HG03045 (cell line): ENCODE measurements around the gene IMPDH2.
"Not testable (repeated sequence)": the region's sequence is repeated elsewhere in the genome, so short reads cannot be mapped to it uniquely, and the experiment has no call there.

Source experiments
- ATAC-seq: cut with Tn5 transposase; IDR thresholded peaks from one replicate; pipeline ENCODE4 v1.9.1; 2021; ENCODE audit warnings: mild to moderate bottlenecking, moderate library complexity; ENCODE audit not compliant: unreplicated experiment

Gene IMPDH2

DNA sequence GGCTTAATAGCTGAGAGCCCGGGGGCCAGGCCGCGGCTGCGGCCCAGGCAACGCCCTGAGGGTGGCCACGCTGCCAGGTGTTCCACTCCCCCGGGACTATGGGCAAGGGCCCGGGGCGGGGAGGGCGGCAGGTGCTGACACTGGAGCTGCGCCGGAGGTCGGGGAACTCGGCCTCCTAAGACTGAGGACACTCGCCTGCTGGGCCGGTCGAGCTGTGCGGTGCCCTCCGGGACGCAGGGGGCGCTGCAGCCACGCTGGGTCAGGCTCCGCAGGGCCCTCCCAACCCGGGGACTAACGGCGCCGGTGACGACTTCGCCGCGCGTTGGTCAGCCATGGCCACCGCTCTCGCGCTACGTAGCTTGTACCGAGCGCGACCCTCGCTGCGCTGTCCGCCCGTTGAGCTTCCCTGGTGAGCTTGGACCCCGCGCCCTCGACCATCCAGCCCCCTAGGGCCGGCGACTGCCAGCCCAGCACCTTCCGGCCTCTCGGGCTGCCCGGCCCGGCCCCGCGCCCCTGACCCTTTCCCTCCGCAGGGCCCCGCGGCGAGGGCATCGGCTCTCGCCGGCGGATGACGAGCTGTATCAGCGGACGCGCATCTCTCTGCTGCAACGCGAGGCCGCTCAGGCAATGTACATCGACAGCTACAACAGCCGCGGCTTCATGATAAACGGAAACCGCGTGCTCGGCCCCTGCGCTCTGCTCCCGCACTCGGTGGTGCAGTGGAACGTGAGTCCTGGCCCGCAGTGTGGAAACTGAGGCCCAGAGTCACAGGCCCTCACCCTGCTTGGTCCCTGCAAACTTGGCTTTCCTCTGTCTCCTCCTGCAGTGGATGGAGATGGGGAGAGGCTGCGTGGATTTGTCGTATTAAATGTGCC is 7.1 kb downstream of the IMPDH2 start, which contains the start of gene NDUFAF3:
Gene NDUFAF3, plus strand, starts transcription at position 309 of the 875 bp plus-strand sequence. Its CDS starts 24 bp downstream, at position 333.
- ATAC-seq = peak; percentile 50

DNA sequence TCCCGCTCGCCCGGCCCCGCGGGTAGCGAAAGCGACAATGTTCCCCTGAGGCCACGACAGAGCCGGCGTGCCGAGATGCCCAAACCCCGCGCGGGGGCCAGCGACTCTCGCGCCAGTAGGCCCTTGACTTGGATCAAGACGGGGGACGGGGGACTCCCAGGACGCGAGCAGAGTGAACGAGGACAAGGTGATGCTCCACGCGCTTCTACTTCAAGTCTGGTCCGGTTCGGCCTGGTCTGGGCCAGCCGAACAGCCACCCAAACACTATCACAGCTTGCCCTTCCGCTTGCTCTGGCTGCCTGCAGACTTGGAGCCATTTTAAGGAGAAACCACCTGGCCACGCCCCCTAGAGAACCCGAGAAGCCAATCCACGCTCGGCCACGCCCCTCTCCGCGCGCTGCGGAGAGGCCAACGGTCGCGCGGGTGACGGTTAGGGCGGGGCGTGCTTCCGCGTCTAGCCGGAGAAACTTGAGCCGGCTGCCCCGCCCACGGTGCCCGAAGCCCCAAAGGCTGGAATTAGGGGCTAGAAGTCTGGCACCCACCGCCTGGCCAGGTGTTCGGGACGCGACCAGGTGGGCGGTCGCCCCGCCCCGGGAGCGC is 7.9 kb downstream of the IMPDH2 start:
- ATAC-seq = peak; percentile 54

DNA sequence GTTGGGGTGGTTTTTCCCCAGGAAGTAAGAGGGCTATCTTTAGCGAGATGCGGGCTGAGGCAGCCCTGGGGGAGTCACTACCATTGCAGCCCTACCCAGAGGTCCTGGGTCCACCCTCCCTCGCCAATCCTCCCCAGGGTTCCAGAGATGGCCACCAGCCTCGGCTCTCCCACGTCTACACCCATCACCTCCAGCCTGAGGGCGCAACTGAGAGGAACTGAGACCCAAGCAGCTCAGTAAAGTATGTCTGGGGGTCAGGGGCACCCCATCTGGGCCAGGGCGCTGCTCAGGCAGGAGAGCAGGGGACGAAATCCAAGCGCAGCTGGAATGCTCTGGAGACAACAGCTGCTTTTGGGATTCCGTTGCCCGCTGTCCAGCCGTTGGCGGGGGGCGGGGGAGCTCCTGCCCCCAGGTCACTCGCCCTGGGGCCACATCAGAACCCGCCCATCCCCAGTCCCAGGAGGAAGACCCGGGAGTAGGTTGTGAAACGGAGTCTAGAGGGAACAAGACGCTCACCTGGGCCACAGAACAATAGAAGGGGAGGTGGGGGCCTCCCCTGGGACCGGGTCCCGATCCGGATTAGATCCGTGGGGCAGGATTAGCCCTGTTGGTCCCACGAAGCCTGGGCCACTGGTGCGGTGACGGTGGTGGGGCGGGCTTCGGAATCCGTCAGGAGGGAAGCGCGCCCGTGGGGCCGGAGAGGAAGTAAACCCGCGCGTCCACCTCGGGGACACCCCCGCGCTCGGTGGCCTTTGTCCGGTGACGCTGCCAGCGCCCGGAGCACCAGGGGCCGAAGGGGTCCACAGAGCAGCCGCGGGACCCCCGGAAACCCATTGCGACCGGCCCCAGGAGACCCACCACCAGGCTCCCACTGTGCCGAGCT is 8.6 kb downstream of the IMPDH2 start:
- peak; percentile 6 for ATAC-seq

DNA sequence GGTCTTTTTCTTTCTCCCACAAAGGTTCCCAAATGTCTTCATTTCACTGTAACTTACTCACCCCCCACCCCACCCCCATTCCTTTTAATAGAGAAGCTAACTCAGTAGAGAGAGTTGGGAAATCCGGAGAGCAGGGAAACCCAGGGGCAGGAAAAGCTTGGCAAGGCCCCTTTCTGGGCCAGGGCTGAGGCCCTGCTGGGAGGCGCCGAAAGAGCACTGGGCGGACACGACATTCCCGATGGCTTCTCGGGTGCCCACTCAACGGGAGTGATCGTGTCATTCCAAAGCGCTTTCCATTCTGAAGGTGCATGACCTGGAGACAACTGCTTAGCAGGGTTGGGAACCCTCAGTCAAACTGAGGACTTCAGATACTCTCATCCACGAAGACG is 9.3 kb downstream of the IMPDH2 start:
- ATAC-seq = no peak

DNA sequence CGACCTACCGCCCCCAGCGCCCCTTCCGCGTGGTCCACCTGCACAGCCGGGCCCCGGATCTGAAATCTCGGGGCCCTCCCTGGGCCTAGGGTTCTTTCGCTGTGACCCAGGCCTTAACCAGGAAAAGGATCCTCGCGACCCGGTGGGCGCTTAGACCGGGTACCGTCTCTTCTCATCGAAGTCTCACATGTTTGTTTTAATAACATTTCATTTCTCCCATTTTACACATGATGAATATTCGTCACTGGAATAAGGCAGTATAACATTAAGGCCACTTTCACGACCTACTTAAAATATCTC is 10.5 kb downstream of the IMPDH2 start:
- no peak for ATAC-seq

DNA sequence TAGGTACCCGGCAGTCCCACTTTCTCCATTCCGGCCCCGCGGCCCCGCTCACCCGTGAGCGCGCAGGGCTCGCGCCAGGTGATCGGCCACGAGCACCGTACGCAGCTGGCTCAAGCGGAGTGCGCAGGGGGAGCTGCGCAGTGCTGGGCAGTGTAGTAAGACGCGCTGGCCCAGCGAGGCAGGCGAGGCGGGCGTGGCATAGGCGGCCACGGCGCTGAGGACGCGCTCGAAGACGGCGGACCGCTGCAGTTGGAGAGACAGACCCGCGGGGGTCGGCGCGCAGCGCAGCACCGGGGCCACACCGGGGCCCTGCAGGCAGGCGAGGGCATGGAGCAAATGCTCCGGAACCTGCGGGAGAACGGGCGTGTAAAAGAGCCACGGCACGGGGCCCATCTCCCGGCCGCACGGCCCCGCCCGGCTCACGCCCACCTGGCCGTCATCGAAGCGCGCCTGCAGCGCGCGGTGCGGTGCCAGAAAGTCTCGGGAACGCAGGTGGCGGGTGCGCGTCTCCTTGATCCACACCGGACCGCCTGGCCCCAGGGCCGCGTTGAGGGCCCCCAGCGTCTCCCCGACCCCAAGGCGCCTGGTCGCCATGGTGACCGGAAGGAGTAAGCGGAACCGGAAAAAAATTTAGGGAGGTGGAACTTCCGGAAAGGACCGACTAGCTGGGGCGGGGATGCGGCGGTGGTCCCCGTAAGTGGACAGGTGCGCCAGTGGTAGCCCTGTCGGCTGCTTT is 11.1 kb downstream of the IMPDH2 start, which contains the start of gene DALRD3:
Gene DALRD3, minus strand, starts transcription at position 610 of the 736 bp plus-strand sequence. Its CDS starts 16 bp downstream, at position 594.
- ATAC-seq = no peak

DNA sequence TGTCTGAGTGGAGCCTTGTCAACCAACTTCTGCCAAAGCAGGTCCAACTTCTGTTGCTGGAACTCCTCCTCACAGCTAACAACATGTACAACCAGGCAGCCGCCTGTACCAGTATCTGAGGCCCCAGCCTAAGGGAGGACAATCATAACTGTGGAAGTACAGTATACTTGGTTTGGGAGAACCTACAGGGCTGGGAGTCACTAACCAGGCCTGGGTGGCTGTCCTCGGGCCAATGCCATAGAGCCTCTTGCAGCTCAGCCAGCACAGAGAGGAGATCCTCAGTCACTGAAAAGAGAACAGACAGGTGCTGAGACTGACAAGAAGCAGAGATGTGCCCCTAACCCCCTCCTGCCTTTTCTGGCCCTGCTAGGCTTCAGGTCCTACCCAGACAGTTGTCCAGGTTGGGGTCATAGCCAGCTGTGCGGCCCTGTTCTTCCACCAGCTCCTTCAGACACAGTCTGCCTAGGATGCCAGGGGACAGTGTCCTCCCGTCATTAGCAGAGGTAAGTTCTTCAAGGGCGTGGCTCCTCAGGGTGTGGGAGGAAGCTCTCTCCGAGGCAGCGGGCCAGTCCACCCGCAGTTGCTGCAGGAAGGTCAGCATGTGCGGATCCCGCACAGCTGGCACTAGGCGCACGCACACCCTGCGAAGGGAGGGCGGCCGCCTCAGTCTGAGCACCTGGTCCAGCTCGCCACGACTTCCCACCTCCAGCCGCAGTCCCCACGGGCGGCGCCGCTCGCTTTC is 11.8 kb downstream of the IMPDH2 start:
- ATAC-seq = no peak

DNA sequence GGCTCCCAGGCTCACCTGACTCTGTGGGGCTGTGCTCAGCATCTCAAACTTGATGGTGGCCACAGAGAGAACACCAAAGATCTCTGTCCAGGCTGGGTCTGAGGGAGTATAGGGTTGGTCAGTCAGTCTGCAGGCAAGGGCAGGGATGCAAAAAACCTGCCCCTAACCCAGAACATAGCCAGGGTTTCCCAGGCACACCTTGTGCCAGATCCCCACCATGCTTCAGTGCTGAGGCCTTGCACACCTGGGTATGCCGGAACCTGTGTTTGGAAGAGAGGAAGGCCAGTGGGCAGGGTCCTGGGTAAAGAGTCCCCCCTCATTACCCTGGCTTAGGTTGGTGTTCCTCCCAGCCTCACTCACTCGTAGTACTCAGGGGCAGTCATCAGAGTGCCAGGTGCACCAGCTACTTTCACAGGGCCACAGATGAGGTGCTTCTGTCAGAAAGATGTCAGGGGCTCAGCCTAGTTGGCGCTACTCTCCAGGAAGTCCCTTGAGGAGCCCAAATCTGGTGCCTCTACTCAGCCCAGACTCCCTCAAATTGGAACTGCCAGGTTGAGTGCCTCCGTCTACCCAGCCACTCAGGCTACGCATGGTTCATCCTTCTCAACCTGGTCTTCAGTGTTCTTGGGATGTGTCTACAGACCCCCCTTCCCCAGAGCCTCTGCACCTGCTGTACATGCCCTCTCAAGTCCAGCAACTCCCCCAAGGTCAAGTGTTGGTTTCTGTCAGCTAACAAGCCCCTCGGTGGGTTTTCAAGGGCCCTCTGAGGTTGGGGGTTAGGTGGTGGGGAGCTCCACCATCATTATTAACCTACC is 12.6 kb downstream of the IMPDH2 start:
- ATAC-seq = no peak

DNA sequence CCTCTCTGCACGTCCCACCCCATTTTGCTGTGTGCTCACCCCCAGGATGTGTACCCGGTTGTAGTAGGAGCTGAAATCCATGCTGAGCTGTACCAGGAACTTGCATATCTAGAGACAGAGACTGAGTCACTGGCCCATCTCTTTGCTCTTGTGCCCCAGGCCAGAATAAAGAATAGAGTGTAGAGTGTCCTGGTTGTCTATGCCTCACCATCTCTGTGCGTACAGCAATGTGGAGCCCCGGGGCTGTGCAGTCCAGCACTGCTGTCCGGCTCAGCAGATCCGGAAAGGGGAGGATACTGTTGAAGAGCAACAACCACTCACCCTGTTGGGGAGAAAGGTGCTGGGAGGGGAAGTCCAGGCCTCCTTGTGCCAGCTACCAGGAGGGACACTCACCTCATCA is 13.4 kb downstream of the IMPDH2 start:
- ATAC-seq = no peak

DNA sequence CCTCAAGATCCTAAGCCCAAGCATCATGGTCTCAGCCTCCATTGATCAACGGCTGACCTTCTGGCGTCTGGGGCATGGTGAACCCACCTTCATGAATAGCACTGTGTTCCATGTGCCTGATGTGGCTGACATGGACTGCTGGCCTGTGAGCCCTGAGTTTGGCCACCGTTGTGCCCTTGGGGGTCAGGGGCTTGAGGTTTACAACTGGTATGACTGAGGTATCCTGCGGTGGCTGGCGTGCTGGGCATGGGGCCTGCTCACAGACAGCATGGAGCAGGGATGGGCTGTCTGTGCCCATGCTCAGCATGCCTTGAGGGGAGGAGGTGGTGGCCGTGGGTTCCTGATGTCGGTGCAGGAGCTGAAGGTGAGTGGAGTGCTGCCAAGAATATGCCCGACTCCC is 14.1 kb downstream of the IMPDH2 start:
- ATAC-seq = no peak

DNA sequence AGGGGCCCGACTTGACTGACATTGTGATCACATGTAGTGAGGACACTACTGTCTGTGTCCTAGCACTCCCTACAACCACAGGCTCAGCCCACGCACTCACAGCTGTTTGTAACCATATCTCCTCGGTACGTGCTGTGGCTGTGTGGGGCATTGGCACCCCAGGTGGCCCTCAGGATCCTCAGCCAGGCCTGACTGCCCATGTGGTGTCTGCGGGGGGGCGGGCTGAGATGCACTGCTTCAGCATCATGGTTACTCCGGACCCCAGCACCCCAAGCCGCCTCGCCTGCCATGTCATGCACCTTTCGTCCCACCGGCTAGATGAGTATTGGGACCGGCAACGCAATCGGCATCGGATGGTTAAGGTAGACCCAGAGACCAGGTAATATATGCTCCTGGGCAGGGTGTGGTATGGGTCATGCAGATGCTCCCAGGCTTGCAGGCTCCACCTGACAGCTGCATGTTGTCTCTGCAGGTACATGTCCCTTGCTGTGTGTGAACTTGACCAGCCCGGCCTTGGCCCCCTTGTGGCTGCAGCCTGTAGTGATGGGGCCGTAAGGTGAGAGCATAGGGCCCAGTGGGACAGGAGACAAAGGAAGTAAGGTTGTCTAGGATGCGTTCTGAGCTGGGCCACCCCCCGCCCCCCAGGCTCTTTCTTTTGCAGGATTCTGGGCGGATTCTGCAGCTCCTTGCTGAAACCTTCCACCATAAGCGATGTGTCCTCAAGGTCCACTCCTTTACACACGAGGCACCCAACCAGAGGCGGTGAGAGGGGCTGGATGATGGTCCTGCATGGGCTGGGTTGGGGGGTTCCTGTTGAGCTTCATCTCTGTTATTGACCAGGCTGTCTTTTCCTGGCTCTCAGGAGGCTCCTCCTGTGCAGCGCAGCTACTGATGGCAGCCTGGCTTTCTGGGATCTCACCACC is 15.2 kb downstream of the IMPDH2 start:
- ATAC-seq = no peak

DNA sequence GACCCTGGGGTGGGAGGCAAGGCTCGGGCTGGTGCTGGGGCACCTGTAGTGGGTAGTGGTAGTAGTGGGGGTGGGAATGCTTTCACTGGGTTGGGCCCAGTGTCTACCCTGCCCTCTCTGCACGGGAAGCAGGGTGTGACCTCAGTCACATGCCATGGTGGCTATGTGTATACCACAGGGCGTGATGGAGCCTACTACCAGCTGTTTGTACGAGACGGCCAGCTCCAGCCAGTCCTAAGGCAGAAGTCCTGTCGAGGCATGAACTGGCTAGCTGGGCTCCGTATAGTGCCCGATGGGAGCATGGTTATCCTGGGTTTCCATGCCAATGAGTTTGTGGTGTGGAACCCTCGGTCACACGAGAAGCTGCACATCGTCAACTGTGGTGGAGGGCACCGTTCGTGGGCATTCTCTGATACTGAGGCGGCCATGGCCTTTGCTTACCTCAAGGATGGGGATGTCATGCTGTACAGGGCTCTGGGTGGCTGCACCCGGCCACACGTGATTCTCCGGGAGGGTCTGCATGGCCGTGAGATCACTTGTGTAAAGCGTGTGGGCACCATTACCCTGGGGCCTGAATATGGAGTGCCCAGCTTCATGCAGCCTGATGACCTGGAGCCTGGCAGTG is 16.0 kb downstream of the IMPDH2 start:
- ATAC-seq = no peak

DNA sequence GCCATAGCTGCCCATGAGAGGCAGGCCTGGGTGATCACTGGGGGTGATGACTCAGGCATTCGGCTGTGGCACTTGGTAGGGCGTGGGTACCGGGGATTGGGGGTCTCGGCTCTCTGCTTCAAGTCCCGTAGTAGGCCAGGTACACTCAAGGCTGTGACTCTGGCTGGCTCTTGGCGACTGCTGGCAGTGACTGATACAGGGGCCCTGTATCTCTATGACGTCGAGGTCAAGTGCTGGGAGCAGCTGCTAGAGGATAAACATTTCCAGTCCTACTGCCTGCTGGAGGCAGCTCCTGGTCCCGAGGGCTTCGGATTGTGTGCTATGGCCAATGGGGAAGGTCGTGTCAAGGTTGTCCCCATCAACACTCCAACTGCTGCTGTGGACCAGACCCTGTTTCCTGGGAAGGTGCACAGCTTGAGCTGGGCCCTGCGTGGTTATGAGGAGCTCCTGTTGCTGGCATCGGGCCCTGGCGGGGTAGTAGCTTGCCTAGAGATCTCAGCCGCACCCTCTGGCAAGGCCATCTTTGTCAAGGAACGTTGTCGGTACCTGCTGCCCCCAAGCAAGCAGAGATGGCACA is 16.7 kb downstream of the IMPDH2 start:
- no peak for ATAC-seq

DNA sequence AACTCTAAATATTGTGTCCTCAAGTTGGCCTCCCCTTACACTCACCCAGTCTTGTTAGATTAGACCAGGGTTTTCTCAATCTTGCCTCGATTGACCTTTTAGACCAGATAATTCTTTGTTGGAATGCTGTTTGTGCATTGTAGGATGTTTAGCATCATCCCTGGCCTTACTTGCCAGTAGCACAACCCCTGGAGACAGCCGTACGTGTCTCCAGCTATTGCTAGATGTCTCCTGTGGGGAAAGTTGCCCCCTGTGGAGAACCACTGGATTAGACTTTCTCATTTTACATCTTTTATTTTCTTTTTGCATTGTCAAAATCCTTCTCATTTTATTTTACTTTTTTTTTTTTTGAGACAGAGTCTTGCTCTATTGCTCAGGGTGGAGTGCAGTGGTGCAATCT is 19.8 kb downstream of the IMPDH2 start:
- no peak for ATAC-seq

DNA sequence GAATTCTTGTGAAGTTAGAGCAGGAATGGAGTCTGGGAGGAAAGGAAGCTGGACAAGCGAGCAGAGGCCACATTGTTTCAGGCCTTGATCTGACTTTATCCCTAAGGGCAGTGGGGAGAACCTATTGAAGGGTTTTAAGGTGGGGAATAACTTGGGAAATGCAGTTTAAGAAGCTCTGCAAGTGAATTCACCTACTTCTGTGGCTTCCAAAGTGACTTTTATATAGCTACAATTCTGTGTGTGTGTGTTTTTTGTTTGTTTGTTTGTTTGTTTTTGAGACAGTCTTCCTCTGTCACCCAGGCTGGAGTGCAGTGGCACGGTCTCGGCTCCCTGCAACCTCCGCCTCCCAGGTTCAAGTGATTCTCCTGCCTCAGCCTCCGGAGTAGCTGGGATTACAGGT is 20.6 kb downstream of the IMPDH2 start:
- ATAC-seq = not testable (repeated sequence)

DNA sequence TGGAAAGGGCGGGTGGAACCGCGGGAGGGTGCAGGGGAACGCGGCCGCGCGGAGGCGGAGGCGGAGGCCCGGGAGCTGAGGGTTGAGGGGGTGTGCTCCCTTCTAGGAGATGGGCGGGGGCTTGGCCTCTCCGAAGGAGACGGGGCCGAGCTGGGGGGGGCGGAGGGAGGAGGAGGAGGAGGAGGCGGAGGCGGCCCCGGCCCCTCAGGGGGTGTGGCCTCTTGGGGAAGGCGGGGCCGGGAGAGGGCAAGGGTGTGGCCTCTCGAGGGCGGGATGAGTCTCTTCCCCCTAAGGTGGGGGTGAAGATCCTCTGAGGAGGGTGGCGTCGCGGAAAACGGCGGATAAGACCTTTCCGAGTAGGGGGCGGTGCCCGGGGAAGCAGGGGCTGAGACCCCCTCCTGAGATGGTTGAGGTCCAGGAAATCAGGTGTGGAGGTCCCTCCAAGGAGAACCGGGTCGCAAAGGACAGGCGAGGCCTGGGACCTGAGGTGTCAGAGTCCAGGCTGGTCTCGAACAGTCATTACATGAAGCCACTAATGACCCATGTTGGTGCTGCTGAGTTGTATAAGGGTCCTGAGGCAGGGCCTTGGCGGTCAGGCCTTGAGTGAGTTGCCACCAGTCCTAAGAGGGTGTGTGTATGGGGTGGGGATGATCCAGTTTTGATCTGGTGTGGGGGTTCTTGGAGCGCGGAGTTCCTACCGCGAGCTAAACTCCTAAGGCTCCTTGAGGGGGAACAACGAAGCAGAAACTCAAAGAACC is 21.2 kb downstream of the IMPDH2 start:
- peak; percentile 36 for ATAC-seq
